Esophagus squamous epithelium (tissue), 5 donors: ENCODE measurements around the gene C5orf15. TPM values are rescaled to one million over a fixed set of nuclear protein-coding genes. Genes with fewer than 3 reads are reported as not detected.

Experiments used
- DNase-seq: peaks from one replicate; lab custom pipeline; 2025; lab: John Stamatoyannopoulos, UW
- H3K27ac ChIP-seq, 4 donors: fragments of 200-600 bp; sonication (generic); one replicate each; pipeline ENCODE4 v1.5.1; 2016 to 2019; ENCODE audit warnings: mild to moderate bottlenecking in 1 of 4
- H3K27me3 ChIP-seq, 4 donors: fragments of 200-600 bp; sonication (generic); 1 replicate in 3 of 4; 2 replicates in 1 of 4; pipeline versions ENCODE4 v1.5.1 to v1.6.0; 2017 to 2021; ENCODE audit warnings: antibody characterized with exemption in 1 of 4
- H3K36me3 ChIP-seq, 3 donors: fragments of 200-600 bp; sonication (generic); one replicate each; pipeline ENCODE4 v1.5.1; 2016 to 2019
- H3K4me1 ChIP-seq, 3 donors: fragments of 200-600 bp; sonication (generic); one replicate each; pipeline ENCODE4 v1.5.1; 2017 to 2019
- H3K4me3 ChIP-seq, 4 donors: fragments of 200-600 bp; sonication (generic); 1 replicate in 3 of 4; 2 replicates in 1 of 4; pipeline ENCODE4 v1.5.1; 2016 to 2019; ENCODE audit warnings: mild to moderate bottlenecking in 2 of 4, moderate library complexity in 1 of 4
- H3K9me3 ChIP-seq, 3 donors: fragments of 200-600 bp; sonication (generic); one replicate each; pipeline ENCODE4 v1.5.1; 2016 to 2019
- CTCF ChIP-seq, 6 experiments: fragments of 450-650 bp in 4 of 6; fragments of 200-600 bp in 2 of 6; sonication (generic) in 2 of 6; IDR thresholded peaks; one replicate each; pipeline ENCODE4 v1.5.1; 2016 to 2019; ENCODE audit warnings: antibody characterized with exemption in 6 of 6, mild to moderate bottlenecking in 4 of 6, moderate library complexity in 4 of 6
- POLR2A ChIP-seq, 4 donors: fragments of 450-650 bp; IDR thresholded peaks; one replicate each; pipeline ENCODE4 v1.6.1; 2017; ENCODE audit warnings: antibody characterized with exemption in 4 of 4, mild to moderate bottlenecking in 4 of 4, moderate library complexity in 3 of 4
- WGBS, 2 donors: methylation state at CpG; one replicate each; pipeline ENCODE4 v1.1.5; 2018; 5-methylcytosine and 5-hydroxymethylcytosine counted together
- intact Hi-C: fragments of 100-400 bp; cut with DNase I; formaldehyde crosslinking; loops from one replicate; pipeline ENCODE4 v1.15.0; 2022
- total RNA-seq, 4 donors: library from RNA; depleted of rRNA; stranded (reverse); fragments of >200 nt; gene quantifications; one replicate each; pipeline ENCODE4 v1.1.0, GENCODE V29; 2016
- donor health status: DM: yes; HTN: yes; CAD: no.

The C5orf15 gene
- total RNA-seq, 4 donors from 2014 or later: 16.5 to 38.0 (median 22.0) TPM

GRCh38 chr5:133934822-133935666 lies 33.4 kb downstream of the C5orf15 start:
- no peak for TF ChIP-seq POLR2A (IDR thresholded peaks at IDR 0.05)
- TF ChIP-seq CTCF (IDR thresholded peaks at IDR 0.05): no peak
- WGBS, 2 donors: 68 to 90% methylated on average over 2 to 5 of the region's 5 CpGs
- Histone ChIP-seq H3K27me3 (no peaks in the 10 kb centered on the region), H3K4me1 (peaks cover 0 to 3% (median 0%) of the 10 kb centered on the region in 3 donors), H3K4me3 (no peak overlapping the region), H3K27ac (no peak overlapping the region), H3K9me3 (no peaks in the 10 kb centered on the region), H3K36me3 (no peaks in the 10 kb centered on the region)
- DNase-seq: no peak
- intact Hi-C loops: no loop called here

GRCh38 chr5:133934311-133934710 lies 34.1 kb downstream of the C5orf15 start:
- no peak overlapping the region for H3K4me3 ChIP-seq
- TF ChIP-seq POLR2A (IDR thresholded peaks at IDR 0.05) (no peak), CTCF (IDR thresholded peaks at IDR 0.05) (no peak)
- no peak overlapping the region for H3K27ac ChIP-seq
- H3K27me3 ChIP-seq: no peaks in the 10 kb centered on the region
- no peaks in the 10 kb centered on the region for H3K36me3 ChIP-seq
- H3K9me3 ChIP-seq: no peaks in the 10 kb centered on the region
- peaks cover 0 to 3% (median 0%) of the 10 kb centered on the region in 3 donors for H3K4me1 ChIP-seq
- WGBS, 2 donors: 61 to 69% methylated on average over 5 of the region's 5 CpGs
- no peak for DNase-seq
- intact Hi-C loops: no loop called here

DNA sequence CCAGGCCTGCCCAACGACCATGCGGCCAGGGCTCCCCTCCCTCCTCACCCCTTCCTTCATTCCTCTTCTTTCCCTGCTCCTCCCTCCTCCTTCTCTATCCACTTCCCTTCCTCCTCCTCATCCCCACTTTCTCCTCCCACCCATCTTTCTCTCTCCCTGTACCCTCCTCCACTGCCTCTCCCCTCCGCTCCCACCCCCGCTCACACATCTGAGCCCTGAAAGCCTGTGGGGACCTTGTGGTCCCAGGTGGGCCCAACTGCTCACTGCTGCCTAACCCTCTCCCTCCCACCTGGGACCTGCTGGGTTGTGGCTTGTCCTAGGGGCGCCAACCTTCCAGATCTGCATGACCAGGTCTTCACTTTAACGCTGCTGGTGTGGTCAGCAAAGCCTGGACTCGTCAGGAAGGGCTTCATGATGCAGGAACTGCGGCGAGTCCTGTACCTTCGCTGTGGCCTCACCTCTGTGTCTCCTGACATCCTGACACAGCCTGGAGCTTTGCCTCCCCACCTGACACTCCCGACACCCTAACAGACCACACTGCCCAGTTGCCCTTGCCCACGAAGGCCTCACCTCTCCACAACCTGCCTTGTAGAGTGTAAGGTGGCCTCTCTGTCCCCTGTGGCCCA lies 34.6 kb downstream of the C5orf15 start:
- 79 to 88% methylated on average over 6 to 7 of the region's 12 CpGs for WGBS, 2 donors

GRCh38 chr5:133933169-133933509 lies 35.3 kb downstream of the C5orf15 start:
- TF ChIP-seq POLR2A (IDR thresholded peaks at IDR 0.05) (no peak), CTCF (IDR thresholded peaks at IDR 0.05) (no peak)
- WGBS, 2 donors: 53 to 82% methylated on average over 1 to 2 of the region's 3 CpGs
- intact Hi-C loops: no loop called here
- H3K27ac ChIP-seq: no peak overlapping the region
- H3K36me3 ChIP-seq: no peaks in the 10 kb centered on the region
- H3K9me3 ChIP-seq: no peaks in the 10 kb centered on the region
- H3K27me3 ChIP-seq: no peaks in the 10 kb centered on the region
- no peak overlapping the region for H3K4me3 ChIP-seq
- peaks cover 0 to 3% (median 0%) of the 10 kb centered on the region in 3 donors for H3K4me1 ChIP-seq
- no peak for DNase-seq

More for the DNA sequence above, 34.6 kb downstream of the C5orf15 start:
- Histone ChIP-seq H3K4me3 (no peak overlapping the region), H3K27ac (no peak overlapping the region), H3K9me3 (no peaks in the 10 kb centered on the region), H3K27me3 (no peaks in the 10 kb centered on the region), H3K36me3 (no peaks in the 10 kb centered on the region), H3K4me1 (peaks cover 0 to 3% (median 0%) of the 10 kb centered on the region in 3 donors)
- intact Hi-C loops: no loop called here
- DNase-seq: no peak
- TF ChIP-seq CTCF (IDR thresholded peaks at IDR 0.05) (no peak), POLR2A (IDR thresholded peaks at IDR 0.05) (no peak)
